Activated naive CD8-positive, alpha-beta T cell (primary cell): ENCODE results near the gene DNAJC8.

ENCODE experiments used
- H3K27ac Mint-ChIP-seq: one replicate; pipeline ENCODE4 v1.8.0; 2021; ENCODE audit warnings: mixed read lengths
- H3K27me3 Mint-ChIP-seq: one replicate; pipeline ENCODE4 v1.8.0; 2021; ENCODE audit warnings: mixed read lengths
- H3K36me3 Mint-ChIP-seq: one replicate; pipeline ENCODE4 v1.8.0; 2021; ENCODE audit warnings: mixed read lengths
- H3K4me1 Mint-ChIP-seq: one replicate; pipeline ENCODE4 v1.8.0; 2021; ENCODE audit warnings: low read depth, mixed read lengths
- H3K4me3 Mint-ChIP-seq: one replicate; pipeline ENCODE4 v1.8.0; 2021; ENCODE audit warnings: mild to moderate bottlenecking, mixed read lengths
- H3K9me3 Mint-ChIP-seq: one replicate; pipeline ENCODE4 v1.8.0; 2021; ENCODE audit warnings: low read depth, mixed read lengths

The DNAJC8 gene

GRCh38 chr1:28173980-28174297, 58.9 kb downstream of the DNAJC8 start:
- Mint-ChIP-seq H3K9me3 (no peaks in the 10 kb centered on the region), H3K27ac (no peak overlapping the region), H3K36me3 (no peaks in the 10 kb centered on the region), H3K27me3 (peaks cover 15% of the 10 kb centered on the region), H3K4me1 (peaks cover 31% of the 10 kb centered on the region), H3K4me3 (no peak overlapping the region)

- Mint-ChIP-seq H3K27me3 (peaks cover 14% of the 10 kb centered on the region), H3K4me1 (peaks cover 37% of the 10 kb centered on the region), H3K27ac (no peak overlapping the region), H3K9me3 (no peaks in the 10 kb centered on the region), H3K4me3 (no peak overlapping the region), H3K36me3 (no peaks in the 10 kb centered on the region)
Measured at GRCh38 chr1:28173151-28173979, 59.5 kb downstream of the DNAJC8 start.

- peaks cover 39% of the 10 kb centered on the region for H3K4me1 Mint-ChIP-seq
- no peak overlapping the region for H3K4me3 Mint-ChIP-seq
- peaks cover 14% of the 10 kb centered on the region for H3K27me3 Mint-ChIP-seq
Measured at GRCh38 chr1:28172713-28173150, 60.1 kb downstream of the DNAJC8 start.

GRCh38 chr1:28171246-28171645, 61.6 kb downstream of the DNAJC8 start:
- Mint-ChIP-seq H3K9me3 (no peaks in the 10 kb centered on the region), H3K27me3 (peaks cover 12% of the 10 kb centered on the region), H3K36me3 (no peaks in the 10 kb centered on the region), H3K27ac (no peak overlapping the region), H3K4me3 (no peak overlapping the region), H3K4me1 (peaks cover 44% of the 10 kb centered on the region)

More at GRCh38 chr1:28172713-28173150, 60.1 kb downstream of the DNAJC8 start:
- H3K27ac Mint-ChIP-seq: peak overlapping the region; percentile 1
- H3K36me3 Mint-ChIP-seq: no peaks in the 10 kb centered on the region
- H3K9me3 Mint-ChIP-seq: no peaks in the 10 kb centered on the region

- Mint-ChIP-seq H3K27ac (no peak overlapping the region), H3K4me1 (peaks cover 44% of the 10 kb centered on the region), H3K36me3 (no peaks in the 10 kb centered on the region), H3K4me3 (no peak overlapping the region), H3K9me3 (no peaks in the 10 kb centered on the region), H3K27me3 (peaks cover 13% of the 10 kb centered on the region)
Measured at GRCh38 chr1:28170001-28170596, 62.7 kb downstream of the DNAJC8 start.

GRCh38 chr1:28163496-28164161, 69.2 kb downstream of the DNAJC8 start:
- H3K27me3 Mint-ChIP-seq: peaks cover 21% of the 10 kb centered on the region
- no peak overlapping the region for H3K4me3 Mint-ChIP-seq
- peaks cover 8% of the 10 kb centered on the region for H3K36me3 Mint-ChIP-seq
- no peak overlapping the region for H3K27ac Mint-ChIP-seq
- H3K4me1 Mint-ChIP-seq: peaks cover 10% of the 10 kb centered on the region
- no peaks in the 10 kb centered on the region for H3K9me3 Mint-ChIP-seq

- Mint-ChIP-seq H3K36me3 (peaks cover 8% of the 10 kb centered on the region), H3K27ac (no peak overlapping the region), H3K4me3 (no peak overlapping the region), H3K27me3 (peaks cover 23% of the 10 kb centered on the region), H3K4me1 (peaks cover 3% of the 10 kb centered on the region), H3K9me3 (no peaks in the 10 kb centered on the region)
Measured at GRCh38 chr1:28162151-28162550, 70.7 kb downstream of the DNAJC8 start.

GRCh38 chr1:28161751-28162150, 71.1 kb downstream of the DNAJC8 start:
- H3K27ac Mint-ChIP-seq: no peak overlapping the region
- H3K27me3 Mint-ChIP-seq: peaks cover 23% of the 10 kb centered on the region
- no peak overlapping the region for H3K4me3 Mint-ChIP-seq

GRCh38 chr1:28160782-28161266, 72.0 kb downstream of the DNAJC8 start:
- H3K4me3 Mint-ChIP-seq: no peak overlapping the region
- no peak overlapping the region for H3K27ac Mint-ChIP-seq
- no peaks in the 10 kb centered on the region for H3K9me3 Mint-ChIP-seq
- peaks cover 21% of the 10 kb centered on the region for H3K27me3 Mint-ChIP-seq
- H3K4me1 Mint-ChIP-seq: no peaks in the 10 kb centered on the region
- peaks cover 8% of the 10 kb centered on the region for H3K36me3 Mint-ChIP-seq

More at GRCh38 chr1:28161751-28162150, 71.1 kb downstream of the DNAJC8 start:
- Mint-ChIP-seq H3K4me1 (no peaks in the 10 kb centered on the region), H3K9me3 (no peaks in the 10 kb centered on the region), H3K36me3 (peaks cover 8% of the 10 kb centered on the region)

- Mint-ChIP-seq H3K36me3 (peaks cover 8% of the 10 kb centered on the region), H3K27me3 (peaks cover 20% of the 10 kb centered on the region), H3K27ac (no peak overlapping the region), H3K9me3 (no peaks in the 10 kb centered on the region), H3K4me1 (no peaks in the 10 kb centered on the region), H3K4me3 (no peak overlapping the region)
Measured at GRCh38 chr1:28159680-28160079, 73.1 kb downstream of the DNAJC8 start.

- Mint-ChIP-seq H3K9me3 (no peaks in the 10 kb centered on the region), H3K4me1 (no peaks in the 10 kb centered on the region), H3K4me3 (no peak overlapping the region), H3K27ac (no peak overlapping the region), H3K36me3 (peaks cover 8% of the 10 kb centered on the region), H3K27me3 (peaks cover 20% of the 10 kb centered on the region)
Measured at GRCh38 chr1:28159243-28159642, 73.6 kb downstream of the DNAJC8 start.

- H3K27me3 Mint-ChIP-seq: peaks cover 14% of the 10 kb centered on the region
- H3K4me3 Mint-ChIP-seq: no peak overlapping the region
- H3K4me1 Mint-ChIP-seq: no peaks in the 10 kb centered on the region
- H3K9me3 Mint-ChIP-seq: no peaks in the 10 kb centered on the region
- peaks cover 5% of the 10 kb centered on the region for H3K36me3 Mint-ChIP-seq
- H3K27ac Mint-ChIP-seq: no peak overlapping the region
Measured at GRCh38 chr1:28157894-28158293, 74.9 kb downstream of the DNAJC8 start.

GRCh38 chr1:28156821-28157220, 76.0 kb downstream of the DNAJC8 start:
- Mint-ChIP-seq H3K4me3 (no peak overlapping the region), H3K27me3 (peaks cover 10% of the 10 kb centered on the region), H3K36me3 (peaks cover 4% of the 10 kb centered on the region), H3K4me1 (no peaks in the 10 kb centered on the region), H3K9me3 (no peaks in the 10 kb centered on the region), H3K27ac (no peak overlapping the region)

- H3K27me3 Mint-ChIP-seq: peaks cover 3% of the 10 kb centered on the region
- H3K4me3 Mint-ChIP-seq: no peak overlapping the region
- H3K36me3 Mint-ChIP-seq: peaks cover 4% of the 10 kb centered on the region
- no peak overlapping the region for H3K27ac Mint-ChIP-seq
- H3K9me3 Mint-ChIP-seq: no peaks in the 10 kb centered on the region
- H3K4me1 Mint-ChIP-seq: no peaks in the 10 kb centered on the region
Measured at GRCh38 chr1:28155628-28156027, 77.2 kb downstream of the DNAJC8 start.

GRCh38 chr1:28154078-28154594, 78.7 kb downstream of the DNAJC8 start:
- H3K27ac Mint-ChIP-seq: no peak overlapping the region
- peaks cover 3% of the 10 kb centered on the region for H3K27me3 Mint-ChIP-seq
- peaks cover 11% of the 10 kb centered on the region for H3K36me3 Mint-ChIP-seq
- H3K9me3 Mint-ChIP-seq: no peaks in the 10 kb centered on the region
- no peaks in the 10 kb centered on the region for H3K4me1 Mint-ChIP-seq
- H3K4me3 Mint-ChIP-seq: no peak overlapping the region
